GM19023 (cell line): ENCODE results near the gene MKLN1.
"Not testable (repeated sequence)": the region's sequence is repeated elsewhere in the genome, so short reads cannot be mapped to it uniquely, and the experiment has no call there.

Experiments
- ATAC-seq: cut with Tn5 transposase; IDR thresholded peaks from one replicate; pipeline ENCODE4 v1.9.1; 2021; ENCODE audit warnings: mild to moderate bottlenecking, moderate library complexity; ENCODE audit not compliant: unreplicated experiment

Gene MKLN1

GRCh38 chr7:131497454-131497853 lies 169.8 kb downstream of the MKLN1 start:
- ATAC-seq = no peak

GRCh38 chr7:131498237-131498885 lies 170.7 kb downstream of the MKLN1 start:
- no peak for ATAC-seq

GRCh38 chr7:131499801-131500200 lies 172.1 kb downstream of the MKLN1 start:
- ATAC-seq = no peak

GRCh38 chr7:131500357-131500756 lies 172.7 kb downstream of the MKLN1 start:
- ATAC-seq = no peak

GRCh38 chr7:131501422-131501821 lies 173.7 kb downstream of the MKLN1 start:
- ATAC-seq = peak; percentile 70

GRCh38 chr7:131501930-131502685 lies 174.4 kb downstream of the MKLN1 start:
- ATAC-seq = no peak

GRCh38 chr7:131502810-131503508 lies 175.3 kb downstream of the MKLN1 start:
- ATAC-seq = no peak

- no peak for ATAC-seq
Measured at GRCh38 chr7:131503639-131504038, 176.0 kb downstream of the MKLN1 start.

- ATAC-seq = no peak
Measured at GRCh38 chr7:131504157-131504899, 176.7 kb downstream of the MKLN1 start.

GRCh38 chr7:131505037-131505620 lies 177.5 kb downstream of the MKLN1 start:
- ATAC-seq = not testable (repeated sequence)

- no peak for ATAC-seq
Measured at GRCh38 chr7:131505636-131506557, 178.2 kb downstream of the MKLN1 start.

GRCh38 chr7:131506597-131506996 lies 178.9 kb downstream of the MKLN1 start:
- ATAC-seq = no peak

- ATAC-seq = peak; percentile 67
Measured at GRCh38 chr7:131507592-131508331, 180.1 kb downstream of the MKLN1 start.

GRCh38 chr7:131508754-131509486 lies 181.2 kb downstream of the MKLN1 start:
- no peak for ATAC-seq

- no peak for ATAC-seq
Measured at GRCh38 chr7:131509781-131510180, 182.1 kb downstream of the MKLN1 start.

GRCh38 chr7:131511071-131511470 lies 183.4 kb downstream of the MKLN1 start:
- no peak for ATAC-seq

- ATAC-seq = no peak
Measured at GRCh38 chr7:131511774-131512535, 184.3 kb downstream of the MKLN1 start.
